ENCODE measurements around the gene GDF15.

Gene GDF15

GRCh38 chr19:18408053-18408476 lies 22.1 kb downstream of the GDF15 start:
- TF ChIP-seq ISL1 (CRISPR knock-in tag; IDR thresholded peaks at IDR 0.05) (no peak), CREB5 (CRISPR knock-in tag; IDR thresholded peaks at IDR 0.05; ENCODE audit: low read depth) (no peak), ESRRG (CRISPR knock-in tag; IDR thresholded peaks at IDR 0.05) (no peak), SNAI2 (CRISPR knock-in tag; IDR thresholded peaks at IDR 0.05) (no peak), ARNTL (CRISPR knock-in tag; IDR thresholded peaks at IDR 0.05; ENCODE audit: borderline replicate concordance, low read depth) (no peak), PATZ1 (CRISPR knock-in tag; IDR thresholded peaks at IDR 0.05; ENCODE audit: borderline replicate concordance) (no peak), ZNF565 (CRISPR knock-in tag; conservative IDR thresholded peaks at IDR 0.05; ENCODE audit: low read depth) (no peak), CSDC2 (CRISPR knock-in tag; IDR thresholded peaks at IDR 0.05) (no peak), BACH2 (CRISPR knock-in tag; IDR thresholded peaks at IDR 0.05; ENCODE audit: borderline replicate concordance) (no peak), ZNF8 (CRISPR knock-in tag; IDR thresholded peaks at IDR 0.05) (no peak)
- ATAC-seq, result peak; percentile 35; the same call in 2 of the 3 replicates

- no peak for TF ChIP-seq BACH2 (CRISPR knock-in tag; IDR thresholded peaks at IDR 0.05; ENCODE audit: borderline replicate concordance)
- TF ChIP-seq PATZ1 (CRISPR knock-in tag; IDR thresholded peaks at IDR 0.05; ENCODE audit: borderline replicate concordance), result no peak
- no peak for TF ChIP-seq SNAI2 (CRISPR knock-in tag; IDR thresholded peaks at IDR 0.05)
- TF ChIP-seq ZNF70 (CRISPR knock-in tag; IDR thresholded peaks at IDR 0.05), result no peak
- no peak for TF ChIP-seq ZC3H10 (CRISPR knock-in tag; IDR thresholded peaks at IDR 0.05)
- TF ChIP-seq ZFP3 (CRISPR knock-in tag; IDR thresholded peaks at IDR 0.05), result no peak
- TF ChIP-seq PPARA (CRISPR knock-in tag; IDR thresholded peaks at IDR 0.05; ENCODE audit: borderline replicate concordance), result no peak
- no peak for TF ChIP-seq ARNTL (CRISPR knock-in tag; IDR thresholded peaks at IDR 0.05; ENCODE audit: borderline replicate concordance, low read depth)
- no peak for TF ChIP-seq ZNF565 (CRISPR knock-in tag; conservative IDR thresholded peaks at IDR 0.05; ENCODE audit: low read depth)
- TF ChIP-seq ESRRG (CRISPR knock-in tag; IDR thresholded peaks at IDR 0.05), result no peak
- TF ChIP-seq TSHZ2 (CRISPR knock-in tag; IDR thresholded peaks at IDR 0.05), result no peak
- no peak for ATAC-seq
Observed at GRCh38 chr19:18412610-18413239, 26.8 kb downstream of the GDF15 start.

- no peak for ATAC-seq
- no peak for TF ChIP-seq ZC3H10 (CRISPR knock-in tag; IDR thresholded peaks at IDR 0.05)
- TF ChIP-seq ZNF565 (CRISPR knock-in tag; conservative IDR thresholded peaks at IDR 0.05; ENCODE audit: low read depth), result no peak
- no peak for TF ChIP-seq ISL1 (CRISPR knock-in tag; IDR thresholded peaks at IDR 0.05)
- no peak for TF ChIP-seq TSHZ2 (CRISPR knock-in tag; IDR thresholded peaks at IDR 0.05)
- no peak for TF ChIP-seq ZNF8 (CRISPR knock-in tag; IDR thresholded peaks at IDR 0.05)
- TF ChIP-seq OSR1 (CRISPR knock-in tag; IDR thresholded peaks at IDR 0.05), result no peak
- no peak for TF ChIP-seq PPARA (CRISPR knock-in tag; IDR thresholded peaks at IDR 0.05; ENCODE audit: borderline replicate concordance)
- TF ChIP-seq ARNTL (CRISPR knock-in tag; IDR thresholded peaks at IDR 0.05; ENCODE audit: borderline replicate concordance, low read depth), result no peak
- no peak for TF ChIP-seq PATZ1 (CRISPR knock-in tag; IDR thresholded peaks at IDR 0.05; ENCODE audit: borderline replicate concordance)
- TF ChIP-seq ESRRG (CRISPR knock-in tag; IDR thresholded peaks at IDR 0.05), result no peak
- no peak for TF ChIP-seq TOX (CRISPR knock-in tag; IDR thresholded peaks at IDR 0.05; ENCODE audit: borderline replicate concordance)
- TF ChIP-seq POU6F1 (CRISPR knock-in tag; IDR thresholded peaks at IDR 0.05; ENCODE audit: borderline replicate concordance, low read depth), result no peak
- no peak for TF ChIP-seq BACH2 (CRISPR knock-in tag; IDR thresholded peaks at IDR 0.05; ENCODE audit: borderline replicate concordance)
- TF ChIP-seq ZNF70 (CRISPR knock-in tag; IDR thresholded peaks at IDR 0.05), result no peak
Observed at GRCh38 chr19:18414504-18415177, 28.7 kb downstream of the GDF15 start.

Measured in SK-N-SH treated with all-trans-retinoic acid at 6 μM for 48 hours (cell line).